PC-3 (cell line): ENCODE measurements around the gene CCDC54. TPM values are rescaled to one million over a fixed set of nuclear protein-coding genes. Genes with fewer than 3 reads are reported as not detected.

Source experiments
- ATAC-seq: fragments of 200-7000 bp; cut with Tn5 transposase; 2 replicates; pipeline ENCODE4 v1.9.1; 2020; ENCODE audit warnings: mild to moderate bottlenecking, moderate library complexity
- BruUV-seq: library from RNA; stranded (reverse); fragments of 400-500 nt; replicated peaks from 2 replicates; lab custom pipeline; 2021; lab: Mats Ljungman, UMichigan
- CTCF ChIA-PET: fragments of 300-600 bp; sonication (Branson Sonifier 250); formaldehyde crosslinking; loops from one replicate; lab custom pipeline; 2022; ENCODE audit warnings: antibody characterized with exemption; lab: Charles Lee
- POLR2A ChIA-PET: fragments of 300-600 bp; sonication (Branson Sonifier 250); formaldehyde crosslinking; loops from one replicate; lab custom pipeline; 2022; ENCODE audit warnings: antibody characterized with exemption; ENCODE audit not compliant: unreplicated experiment; lab: Charles Lee
- DNase-seq: peaks from one replicate; pipeline ENCODE4 v3.0.0-alpha.2; 2015
- H2AFZ ChIP-seq: fragments of 300-600 bp; sonication (generic); 2 replicates; pipeline ENCODE4 v1.6.0; 2016; ENCODE audit warnings: antibody characterized with exemption, low read length
- H3F3A ChIP-seq: fragments of 300-600 bp; sonication (generic); one replicate; pipeline ENCODE4 v1.6.0; 2017; ENCODE audit warnings: antibody characterized with exemption, low read length, control low read depth, mild to moderate bottlenecking; ENCODE audit not compliant: unreplicated experiment
- H3K27ac ChIP-seq: fragments of 300-600 bp; sonication (generic); 2 replicates; pipeline ENCODE4 v1.5.1; 2016; ENCODE audit warnings: mild to moderate bottlenecking, low read length
- H3K27me3 ChIP-seq: fragments of 300-600 bp; sonication (generic); 2 replicates; pipeline ENCODE4 v1.6.1; 2016; ENCODE audit warnings: low read length, mixed read lengths
- H3K36me3 ChIP-seq: fragments of 300-600 bp; sonication (generic); 2 replicates; pipeline ENCODE4 v1.6.1; 2016; ENCODE audit warnings: low read depth, mixed run types, low read length, mixed read lengths
- H3K4me1 ChIP-seq: fragments of 300-600 bp; sonication (generic); 2 replicates; pipeline ENCODE4 v1.5.1; 2016; ENCODE audit warnings: low read length; ENCODE audit not compliant: insufficient read depth
- H3K4me2 ChIP-seq: fragments of 300-600 bp; sonication (generic); 2 replicates; pipeline ENCODE4 v1.6.0; 2016; ENCODE audit warnings: low read length
- H3K4me3 ChIP-seq: fragments of 300-600 bp; sonication (generic); 2 replicates; pipeline ENCODE4 v1.5.1; 2016; ENCODE audit warnings: mild to moderate bottlenecking, low read length, mixed read lengths
- H3K79me2 ChIP-seq: fragments of 300-600 bp; sonication (generic); 2 replicates; pipeline ENCODE4 v1.6.1; 2017; ENCODE audit warnings: low read length, mixed read lengths
- H3K9ac ChIP-seq: fragments of 300-600 bp; sonication (generic); 2 replicates; pipeline ENCODE4 v1.6.0; 2016; ENCODE audit warnings: mild to moderate bottlenecking, low read length
- H3K9me2 ChIP-seq: fragments of 300-600 bp; sonication (generic); replicated peaks from 2 replicates; pipeline ENCODE4 v1.6.1; 2016; ENCODE audit warnings: mixed run types, low read length, mixed read lengths
- H3K9me3 ChIP-seq: fragments of 300-600 bp; sonication (generic); 2 replicates; pipeline ENCODE4 v1.6.1; 2016; ENCODE audit warnings: low read length, mixed read lengths
- H4K20me1 ChIP-seq: fragments of 300-600 bp; sonication (generic); 2 replicates; pipeline ENCODE4 v1.6.1; 2016; ENCODE audit warnings: low read length, mixed read lengths
- EZH2 ChIP-seq: fragments of 300-600 bp; sonication (generic); IDR thresholded peaks from one replicate; pipeline ENCODE4 v1.6.1; 2017; ENCODE audit warnings: antibody characterized with exemption, mild to moderate bottlenecking, low read length; ENCODE audit not compliant: unreplicated experiment
- EZH2phosphoT487 ChIP-seq: fragments of 300-600 bp; sonication (generic); IDR thresholded peaks from 2 replicates; pipeline ENCODE4 v1.6.1; 2018; ENCODE audit warnings: mild to moderate bottlenecking, antibody characterized with exemption, low read length, borderline replicate concordance
- intact Hi-C: fragments of 100-400 bp; cut with micrococcal nuclease; formaldehyde crosslinking; loops from 2 replicates; pipeline ENCODE4 v1.9.0; 2023
- total RNA-seq: library from RNA; depleted of rRNA; stranded (reverse); fragments of >200 nt; gene quantifications from 2 replicates; pipeline ENCODE4 v1.2.3, GENCODE V29; 2014
- TF ChIP-seq, protein P1 (sequence below): fragments of 300-600 bp; sonication (generic); conservative IDR thresholded peaks from 2 replicates; pipeline ENCODE4 v1.5.1; 2017; ENCODE audit warnings: antibody characterized with exemption, low read depth, mild to moderate bottlenecking, low read length

The CCDC54 gene
- total RNA-seq, 1 experiment from 2014 or later, result not detected

DNA sequence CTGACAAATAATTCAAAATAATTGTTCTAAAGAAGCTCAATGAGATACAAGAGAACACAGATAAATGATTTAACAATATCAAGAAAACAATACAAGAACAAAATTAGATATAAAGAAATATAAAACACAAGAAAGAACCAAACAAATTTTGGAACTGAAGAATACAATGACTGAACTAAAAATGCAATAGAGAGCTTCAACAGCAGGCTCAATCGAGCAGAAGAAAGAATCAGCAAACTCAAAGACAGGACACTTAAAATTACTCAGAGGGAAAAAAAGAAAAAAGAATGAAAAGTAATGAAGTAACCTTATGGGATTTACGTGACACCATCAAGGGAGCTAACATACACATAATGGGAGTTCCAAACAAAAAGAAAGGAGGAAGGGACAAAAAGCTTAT lies 32.1 kb downstream of the CCDC54 start:
- no peaks in the 10 kb centered on the region for H3K9me2 ChIP-seq
- no peaks in the 10 kb centered on the region for H3K36me3 ChIP-seq
- ATAC-seq (no peak), DNase-seq (no peak)
- H3K9me3 ChIP-seq, result peaks cover 11% of the 10 kb centered on the region; the same call in 1 of the 2 replicates
- TF ChIP-seq EZH2 (no peak), EZH2phosphoT487 (no peak)
- TF ChIP-seq, protein P1, sequence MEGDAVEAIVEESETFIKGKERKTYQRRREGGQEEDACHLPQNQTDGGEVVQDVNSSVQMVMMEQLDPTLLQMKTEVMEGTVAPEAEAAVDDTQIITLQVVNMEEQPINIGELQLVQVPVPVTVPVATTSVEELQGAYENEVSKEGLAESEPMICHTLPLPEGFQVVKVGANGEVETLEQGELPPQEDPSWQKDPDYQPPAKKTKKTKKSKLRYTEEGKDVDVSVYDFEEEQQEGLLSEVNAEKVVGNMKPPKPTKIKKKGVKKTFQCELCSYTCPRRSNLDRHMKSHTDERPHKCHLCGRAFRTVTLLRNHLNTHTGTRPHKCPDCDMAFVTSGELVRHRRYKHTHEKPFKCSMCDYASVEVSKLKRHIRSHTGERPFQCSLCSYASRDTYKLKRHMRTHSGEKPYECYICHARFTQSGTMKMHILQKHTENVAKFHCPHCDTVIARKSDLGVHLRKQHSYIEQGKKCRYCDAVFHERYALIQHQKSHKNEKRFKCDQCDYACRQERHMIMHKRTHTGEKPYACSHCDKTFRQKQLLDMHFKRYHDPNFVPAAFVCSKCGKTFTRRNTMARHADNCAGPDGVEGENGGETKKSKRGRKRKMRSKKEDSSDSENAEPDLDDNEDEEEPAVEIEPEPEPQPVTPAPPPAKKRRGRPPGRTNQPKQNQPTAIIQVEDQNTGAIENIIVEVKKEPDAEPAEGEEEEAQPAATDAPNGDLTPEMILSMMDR, result no peak
- no peak overlapping the region for H3K4me2 ChIP-seq
- H3K4me3 ChIP-seq, result no peak overlapping the region
- H2AFZ ChIP-seq, result no peak overlapping the region
- H3K9ac ChIP-seq, result no peak overlapping the region
- ChIA-PET POLR2A (interaction anchor here (0.6 kb wide), 1 partner anchor 142 kb away, joined by 4 read pairs; no protein-coding TSS in a partner anchor), CTCF (no interaction called here)
- H3K4me1 ChIP-seq, result no peaks in the 10 kb centered on the region
- H3K27ac ChIP-seq, result no peak overlapping the region
- no peaks in the 10 kb centered on the region for H4K20me1 ChIP-seq
- BruUV-seq, result no TSS peak
- intact Hi-C loops, result no loop called here
- H3F3A ChIP-seq, result no peaks in the 10 kb centered on the region
- H3K79me2 ChIP-seq, result no peaks in the 10 kb centered on the region
- no peaks in the 10 kb centered on the region for H3K27me3 ChIP-seq

DNA sequence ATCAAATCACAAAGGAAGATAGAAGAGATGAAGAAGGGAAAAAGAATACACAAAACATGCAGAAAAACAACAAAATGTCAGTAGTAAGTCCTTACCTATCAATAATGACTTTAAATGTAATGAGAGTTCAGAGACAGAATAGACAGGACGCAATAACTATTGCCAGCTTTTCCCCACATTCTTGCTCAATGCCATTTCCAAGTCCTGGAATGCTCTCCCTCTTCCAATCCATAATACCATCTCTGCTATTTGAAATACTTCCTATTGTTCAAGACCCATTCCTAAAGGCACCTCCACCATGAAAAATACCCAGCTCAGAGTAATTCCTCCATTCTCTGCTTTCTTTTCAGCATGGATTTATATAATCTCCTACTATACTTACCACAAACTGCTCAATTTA lies 33.4 kb downstream of the CCDC54 start:
- ChIA-PET CTCF (no interaction called here), POLR2A (no interaction called here)
- TF ChIP-seq EZH2phosphoT487, result no peak
- TF ChIP-seq, protein P1, result no peak
- no peak for TF ChIP-seq EZH2
- Histone ChIP-seq H3K4me1 (no peaks in the 10 kb centered on the region), H3F3A (no peaks in the 10 kb centered on the region), H3K4me2 (no peak overlapping the region), H3K27ac (no peak overlapping the region), H3K9me2 (no peaks in the 10 kb centered on the region), H3K4me3 (no peak overlapping the region), H3K27me3 (no peaks in the 10 kb centered on the region), H2AFZ (no peak overlapping the region), H3K36me3 (no peaks in the 10 kb centered on the region), H4K20me1 (no peaks in the 10 kb centered on the region), H3K79me2 (no peaks in the 10 kb centered on the region), H3K9ac (no peak overlapping the region), H3K9me3 (peaks cover 11% of the 10 kb centered on the region; the same call in 1 of the 2 replicates)
- ATAC-seq, result no peak
- intact Hi-C loops, result no loop called here
- DNase-seq, result no peak
- BruUV-seq, result no TSS peak

DNA sequence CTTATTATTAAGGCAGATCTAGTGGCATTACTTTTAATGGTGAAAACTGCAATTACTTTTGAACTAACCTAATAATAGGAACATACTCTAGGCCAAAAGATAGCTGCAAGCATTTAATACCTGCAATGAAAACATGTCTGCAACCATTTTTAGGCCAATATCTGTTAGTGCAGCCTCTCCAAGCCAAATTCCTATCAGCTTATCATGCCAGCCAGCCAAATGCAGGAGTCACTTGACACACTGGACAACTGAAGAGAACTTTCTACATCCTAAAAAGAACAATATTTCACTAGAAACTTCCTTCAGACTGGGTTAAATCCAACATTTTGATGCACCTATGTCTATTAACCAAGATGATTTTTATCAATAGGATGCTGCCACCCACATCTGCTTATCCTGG lies 33.8 kb downstream of the CCDC54 start:
- Histone ChIP-seq H3K4me1 (no peaks in the 10 kb centered on the region), H3K9me3 (peaks cover 11% of the 10 kb centered on the region; the same call in 1 of the 2 replicates), H3K79me2 (no peaks in the 10 kb centered on the region), H4K20me1 (no peaks in the 10 kb centered on the region), H3K9me2 (no peaks in the 10 kb centered on the region), H2AFZ (no peak overlapping the region), H3K36me3 (no peaks in the 10 kb centered on the region), H3F3A (no peaks in the 10 kb centered on the region), H3K9ac (no peak overlapping the region), H3K27me3 (no peaks in the 10 kb centered on the region), H3K27ac (no peak overlapping the region), H3K4me2 (no peak overlapping the region), H3K4me3 (no peak overlapping the region)
- ChIA-PET POLR2A (no interaction called here), CTCF (no interaction called here)
- ATAC-seq (no peak), DNase-seq (no peak)
- BruUV-seq, result no TSS peak
- intact Hi-C loops, result no loop called here
- no peak for TF ChIP-seq EZH2
- TF ChIP-seq, protein P1, result no peak
